GM04504 (cell line): ENCODE results near the gene SLC36A1.

Experiments
- DNase-seq: peaks from one replicate; pipeline ENCODE4 v3.0.0-alpha.2; 2012; ENCODE audit warnings: low read depth

Gene SLC36A1

GRCh38 chr5:151451626-151452520 is 4.5 kb downstream of the SLC36A1 start:
- no peak for DNase-seq

GRCh38 chr5:151454166-151454565 is 6.8 kb downstream of the SLC36A1 start:
- DNase-seq = no peak

- DNase-seq = no peak
Measured at GRCh38 chr5:151454889-151455288, 7.5 kb downstream of the SLC36A1 start.

GRCh38 chr5:151456321-151456940 is 9.0 kb downstream of the SLC36A1 start:
- no peak for DNase-seq

- no peak for DNase-seq
Measured at GRCh38 chr5:151458314-151458713, 10.9 kb downstream of the SLC36A1 start.

- DNase-seq = no peak
Measured at GRCh38 chr5:151459680-151460324, 12.4 kb downstream of the SLC36A1 start.

- DNase-seq = no peak
Measured at GRCh38 chr5:151461312-151461711, 13.9 kb downstream of the SLC36A1 start.

GRCh38 chr5:151463137-151464029 is 16.0 kb downstream of the SLC36A1 start:
- DNase-seq = no peak

GRCh38 chr5:151464101-151464500 is 16.7 kb downstream of the SLC36A1 start:
- no peak for DNase-seq

GRCh38 chr5:151465476-151465875 is 18.1 kb downstream of the SLC36A1 start:
- no peak for DNase-seq

- no peak for DNase-seq
Measured at GRCh38 chr5:151467576-151467975, 20.2 kb downstream of the SLC36A1 start.

GRCh38 chr5:151469386-151469785 is 22.0 kb downstream of the SLC36A1 start:
- no peak for DNase-seq

GRCh38 chr5:151469992-151470391 is 22.6 kb downstream of the SLC36A1 start:
- no peak for DNase-seq

- DNase-seq = peak; percentile 47
Measured at GRCh38 chr5:151470439-151470838, 23.0 kb downstream of the SLC36A1 start.

GRCh38 chr5:151471276-151471675 is 23.9 kb downstream of the SLC36A1 start:
- DNase-seq = no peak

GRCh38 chr5:151474799-151475198 is 27.4 kb downstream of the SLC36A1 start:
- DNase-seq = no peak

- no peak for DNase-seq
Measured at GRCh38 chr5:151475388-151475787, 28.0 kb downstream of the SLC36A1 start.

- no peak for DNase-seq
Measured at GRCh38 chr5:151476016-151476415, 28.6 kb downstream of the SLC36A1 start.

GRCh38 chr5:151477101-151477500 is 29.7 kb downstream of the SLC36A1 start:
- DNase-seq = no peak

- peak; percentile 44 for DNase-seq
Measured at GRCh38 chr5:151480384-151481293, 33.2 kb downstream of the SLC36A1 start.

- DNase-seq = no peak
Measured at GRCh38 chr5:151483176-151483575, 35.8 kb downstream of the SLC36A1 start.
